GM12891 (cell line): ENCODE results near the gene SDHAF1.

Source experiments
- PAX5 ChIP-seq: IDR thresholded peaks from 2 replicates; pipeline ENCODE4 v1.6.1; 2011; ENCODE audit warnings: low read length, moderate library complexity, mild to moderate bottlenecking; ENCODE audit not compliant: insufficient read depth, severe bottlenecking
- POLR2A ChIP-seq: IDR thresholded peaks from 2 replicates; pipeline ENCODE4 v1.6.1; 2011; ENCODE audit warnings: low read depth, low read length, control low read depth
- POLR2AphosphoS5 ChIP-seq: IDR thresholded peaks from 2 replicates; pipeline ENCODE4 v1.6.1; 2011; ENCODE audit warnings: low read depth, low read length, control low read depth
- TAF1 ChIP-seq: IDR thresholded peaks from 2 replicates; pipeline ENCODE4 v1.6.1; 2011; ENCODE audit warnings: low read depth, low read length, control low read depth

- no peak for TF ChIP-seq POLR2AphosphoS5
- no peak for TF ChIP-seq POLR2A
- TF ChIP-seq TAF1: no peak
- TF ChIP-seq PAX5: no peak
These were observed 45.9 kb upstream of the SDHAF1 start for GRCh38 chr19:35949131-35949530.
